Astrocyte (in vitro differentiated cells and primary cell): ENCODE data around the gene RAD51B. TPM values are rescaled to one million over a fixed set of nuclear protein-coding genes. Genes with fewer than 3 reads are reported as not detected.
A peak's percentile ranks its signal among the peaks of the same experiment; 100 is the strongest.

Source experiments
- DNase-seq: peaks from one replicate; pipeline ENCODE4 v3.0.0-alpha.2; 2010; ENCODE audit warnings: low read depth
- FAIRE-seq: peaks from 2 replicates; lab custom pipeline; 2011; peaks lifted over from hg19 to GRCh38; lab: Jason Lieb, UNC
- H2AFZ ChIP-seq: 2 replicates; pipeline ENCODE4 v1.6.0; 2012; ENCODE audit warnings: low read depth, low read length, inconsistent platforms
- H3K27ac ChIP-seq: 2 replicates; pipeline ENCODE4 v1.5.1; 2011; ENCODE audit warnings: low read depth, low read length, inconsistent platforms
- H3K27me3 ChIP-seq: 2 replicates; pipeline ENCODE4 v1.6.0; 2011; ENCODE audit warnings: low read length, inconsistent platforms; ENCODE audit not compliant: insufficient read depth
- H3K36me3 ChIP-seq: 2 replicates; pipeline ENCODE4 v1.5.1; 2011; ENCODE audit warnings: low read length, inconsistent platforms; ENCODE audit not compliant: insufficient read depth
- H3K4me1 ChIP-seq: 2 replicates; pipeline ENCODE4 v1.5.1; 2011; ENCODE audit warnings: low read length, inconsistent platforms; ENCODE audit not compliant: insufficient read depth
- H3K4me2 ChIP-seq: 2 replicates; pipeline ENCODE4 v1.6.0; 2012; ENCODE audit warnings: low read length, inconsistent platforms
- H3K4me3 ChIP-seq: 2 replicates; pipeline ENCODE4 v1.5.1; 2011; ENCODE audit warnings: low read depth, mild to moderate bottlenecking, low read length, inconsistent platforms; ENCODE audit not compliant: insufficient read depth
- H3K79me2 ChIP-seq: 2 replicates; pipeline ENCODE4 v1.6.0; 2012; ENCODE audit warnings: mild to moderate bottlenecking, low read length, inconsistent platforms; ENCODE audit not compliant: insufficient read depth
- H3K9ac ChIP-seq: 2 replicates; pipeline ENCODE4 v1.6.0; 2012; ENCODE audit warnings: mild to moderate bottlenecking, low read length, inconsistent platforms
- H3K9me3 ChIP-seq: 2 replicates; pipeline ENCODE4 v1.5.1; 2012; ENCODE audit warnings: low read depth, mild to moderate bottlenecking, low read length, inconsistent platforms; ENCODE audit not compliant: insufficient read depth
- H4K20me1 ChIP-seq: 2 replicates; pipeline ENCODE4 v1.6.0; 2012; ENCODE audit warnings: low read length, inconsistent platforms; ENCODE audit not compliant: insufficient read depth
- H3K27ac Mint-ChIP-seq: one replicate; pipeline ENCODE4 v1.8.0; 2021; ENCODE audit warnings: mild to moderate bottlenecking, mixed read lengths; ENCODE audit not compliant: unreplicated experiment
- H3K27me3 Mint-ChIP-seq: one replicate; pipeline ENCODE4 v1.8.0; 2021; ENCODE audit warnings: low read depth, mixed read lengths; ENCODE audit not compliant: unreplicated experiment
- H3K36me3 Mint-ChIP-seq: one replicate; pipeline ENCODE4 v1.8.0; 2021; ENCODE audit warnings: low read depth, mixed read lengths; ENCODE audit not compliant: unreplicated experiment
- H3K4me1 Mint-ChIP-seq: one replicate; pipeline ENCODE4 v1.8.0; 2021; ENCODE audit warnings: low read depth, mixed read lengths; ENCODE audit not compliant: unreplicated experiment
- H3K4me3 Mint-ChIP-seq: one replicate; pipeline ENCODE4 v1.8.0; 2021; ENCODE audit warnings: mild to moderate bottlenecking, moderate library complexity, mixed read lengths; ENCODE audit not compliant: unreplicated experiment
- H3K9me3 Mint-ChIP-seq: one replicate; pipeline ENCODE4 v1.8.0; 2021; ENCODE audit warnings: mild to moderate bottlenecking, mixed read lengths; ENCODE audit not compliant: unreplicated experiment
- CTCF ChIP-seq: IDR thresholded peaks from 2 replicates; pipeline ENCODE4 v1.5.1; 2011; ENCODE audit warnings: low read depth, mild to moderate bottlenecking, inconsistent platforms, low read length, moderate library complexity; ENCODE audit not compliant: insufficient read depth
- EZH2 ChIP-seq: IDR thresholded peaks from 2 replicates; pipeline ENCODE4 v1.6.1; 2012; ENCODE audit warnings: mild to moderate bottlenecking, low read length, inconsistent platforms; ENCODE audit not compliant: insufficient read depth
- total RNA-seq: library from RNA; stranded (reverse); gene quantifications from 2 replicates; pipeline ENCODE4 v1.2.1, GENCODE V29; 2021

Gene RAD51B
- total RNA-seq, 1 donor from 2014 or later: 10.8 TPM

DNA sequence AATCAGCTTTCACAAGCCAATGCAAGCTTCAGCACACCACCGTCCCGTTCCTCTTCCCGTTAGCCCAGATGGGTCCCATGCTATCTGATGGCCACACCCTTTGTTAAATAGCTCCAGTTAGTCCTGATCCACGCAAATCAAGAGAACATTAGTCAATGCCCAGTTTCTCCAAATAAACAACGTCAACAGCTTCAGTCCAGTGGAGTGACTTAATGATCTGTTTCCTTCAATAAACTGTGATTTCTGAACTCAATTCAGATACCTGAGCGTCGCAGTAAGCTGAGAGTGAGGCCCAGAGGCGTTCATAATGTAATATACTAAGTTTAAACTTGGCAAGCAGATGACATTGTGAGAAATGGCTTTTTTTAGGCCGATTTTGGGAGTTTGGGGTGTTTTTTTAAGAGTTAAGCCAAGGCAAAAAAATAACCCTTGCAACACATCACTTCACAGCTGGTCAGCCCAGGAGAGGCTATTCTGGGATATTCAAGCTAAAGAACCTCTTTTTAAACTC, 861.0 kb downstream of the RAD51B start:
- no peak overlapping the region for H3K4me2 ChIP-seq
- H3K4me3 Mint-ChIP-seq: no peak overlapping the region
- H4K20me1 ChIP-seq: no peaks in the 10 kb centered on the region
- TF ChIP-seq CTCF (no peak), EZH2 (no peak)
- H3K9ac ChIP-seq: no peak overlapping the region
- H2AFZ ChIP-seq: no peak overlapping the region
- DNase-seq (peak; percentile 73), FAIRE-seq (no peak)
- H3K27me3 Mint-ChIP-seq: no peaks in the 10 kb centered on the region
- no peaks in the 10 kb centered on the region for H3K36me3 Mint-ChIP-seq
- H3K79me2 ChIP-seq: no peaks in the 10 kb centered on the region
- no peaks in the 10 kb centered on the region for H3K9me3 ChIP-seq
- no peak overlapping the region for H3K27ac ChIP-seq
- H3K4me1 Mint-ChIP-seq: peaks cover 38% of the 10 kb centered on the region
- H3K27ac Mint-ChIP-seq: no peak overlapping the region
- H3K4me1 ChIP-seq: peaks cover 28% of the 10 kb centered on the region
- H3K36me3 ChIP-seq: no peaks in the 10 kb centered on the region
- H3K27me3 ChIP-seq: no peaks in the 10 kb centered on the region
- no peak overlapping the region for H3K4me3 ChIP-seq
- H3K9me3 Mint-ChIP-seq: peaks cover 3% of the 10 kb centered on the region

GRCh38 chr14:68681256-68682011, 861.9 kb downstream of the RAD51B start:
- H3K9ac ChIP-seq: no peak overlapping the region
- no peak overlapping the region for H3K4me3 ChIP-seq
- H3K9me3 ChIP-seq: no peaks in the 10 kb centered on the region
- Mint-ChIP-seq H3K4me1 (peaks cover 43% of the 10 kb centered on the region), H3K36me3 (no peaks in the 10 kb centered on the region), H3K9me3 (peaks cover 3% of the 10 kb centered on the region), H3K27me3 (no peaks in the 10 kb centered on the region), H3K4me3 (peak overlapping the region; percentile 18), H3K27ac (peak overlapping the region; percentile 90)
- TF ChIP-seq CTCF (no peak), EZH2 (no peak)
- DNase-seq (no peak), FAIRE-seq (no peak)
- peaks cover 35% of the 10 kb centered on the region for H3K4me1 ChIP-seq
- H4K20me1 ChIP-seq: no peaks in the 10 kb centered on the region
- no peak overlapping the region for H3K4me2 ChIP-seq
- H3K27ac ChIP-seq: no peak overlapping the region
- H3K27me3 ChIP-seq: no peaks in the 10 kb centered on the region
- H3K36me3 ChIP-seq: no peaks in the 10 kb centered on the region
- no peak overlapping the region for H2AFZ ChIP-seq
- no peaks in the 10 kb centered on the region for H3K79me2 ChIP-seq
